ENCODE data around the gene TOMM70. TPM values are rescaled to one million over a fixed set of nuclear protein-coding genes. Genes with fewer than 3 reads are reported as not detected.
"Not testable (repeated sequence)": the region's sequence is repeated elsewhere in the genome, so short reads cannot be mapped to it uniquely, and the experiment has no call there.

Gene TOMM70
- total RNA-seq, 1 donor from 2014 or later = 29.6 TPM

DNA sequence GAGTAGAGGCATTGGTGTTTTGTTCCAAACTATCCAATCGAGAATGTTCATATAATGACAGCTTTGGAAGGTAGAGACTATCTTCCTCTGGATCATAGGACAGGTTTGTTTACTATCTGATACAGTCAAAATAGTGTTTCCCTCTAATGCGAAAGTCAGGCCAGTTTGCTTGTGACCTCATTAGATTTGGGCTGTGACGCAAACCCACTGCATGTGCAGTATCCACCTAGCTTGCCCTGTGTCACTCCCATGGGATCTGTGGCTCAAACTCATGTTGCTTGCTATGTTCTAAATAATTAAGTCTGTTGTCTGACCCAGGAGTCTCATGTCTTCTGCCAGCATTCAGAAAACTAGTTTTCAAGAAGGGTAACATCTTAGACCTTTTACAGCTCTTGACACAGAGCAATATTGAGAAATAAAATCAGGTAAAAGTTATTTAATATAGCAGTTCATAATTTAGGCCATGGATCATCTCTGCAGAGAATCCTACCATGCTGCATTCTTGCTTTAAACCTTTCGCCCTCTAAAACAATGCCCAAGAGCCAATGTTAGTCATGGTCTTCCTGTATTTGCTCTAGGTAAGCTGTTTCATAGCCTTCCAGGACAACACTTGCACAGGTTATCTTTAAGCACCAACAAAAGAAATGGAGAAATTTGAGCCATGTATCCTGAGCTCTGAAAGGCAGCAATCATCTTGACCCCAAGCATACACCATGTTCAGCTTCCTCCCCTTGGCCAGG is 40.0 kb downstream of the TOMM70 start:
- Histone ChIP-seq H3K4me3 (no peak overlapping the region), H3K36me3 (peaks cover 55% of the 10 kb centered on the region), H3K27me3 (no peaks in the 10 kb centered on the region), H3K27ac (no peak overlapping the region), H3K4me1 (no peaks in the 10 kb centered on the region), H3K9me3 (no peaks in the 10 kb centered on the region)
- intact Hi-C loops (cut with DNase I) = no loop called here
- TF ChIP-seq, protein P1, sequence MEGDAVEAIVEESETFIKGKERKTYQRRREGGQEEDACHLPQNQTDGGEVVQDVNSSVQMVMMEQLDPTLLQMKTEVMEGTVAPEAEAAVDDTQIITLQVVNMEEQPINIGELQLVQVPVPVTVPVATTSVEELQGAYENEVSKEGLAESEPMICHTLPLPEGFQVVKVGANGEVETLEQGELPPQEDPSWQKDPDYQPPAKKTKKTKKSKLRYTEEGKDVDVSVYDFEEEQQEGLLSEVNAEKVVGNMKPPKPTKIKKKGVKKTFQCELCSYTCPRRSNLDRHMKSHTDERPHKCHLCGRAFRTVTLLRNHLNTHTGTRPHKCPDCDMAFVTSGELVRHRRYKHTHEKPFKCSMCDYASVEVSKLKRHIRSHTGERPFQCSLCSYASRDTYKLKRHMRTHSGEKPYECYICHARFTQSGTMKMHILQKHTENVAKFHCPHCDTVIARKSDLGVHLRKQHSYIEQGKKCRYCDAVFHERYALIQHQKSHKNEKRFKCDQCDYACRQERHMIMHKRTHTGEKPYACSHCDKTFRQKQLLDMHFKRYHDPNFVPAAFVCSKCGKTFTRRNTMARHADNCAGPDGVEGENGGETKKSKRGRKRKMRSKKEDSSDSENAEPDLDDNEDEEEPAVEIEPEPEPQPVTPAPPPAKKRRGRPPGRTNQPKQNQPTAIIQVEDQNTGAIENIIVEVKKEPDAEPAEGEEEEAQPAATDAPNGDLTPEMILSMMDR (IDR thresholded peaks at IDR 0.05) = no peak
- DNase-seq = no peak
- no peak for ATAC-seq

- ATAC-seq = no peak
- Histone ChIP-seq H3K9me3 (no peaks in the 10 kb centered on the region), H3K4me3 (no peak overlapping the region), H3K36me3 (peaks cover 61% of the 10 kb centered on the region), H3K27ac (no peak overlapping the region), H3K4me1 (no peaks in the 10 kb centered on the region), H3K27me3 (no peaks in the 10 kb centered on the region)
- TF ChIP-seq, protein P1 (IDR thresholded peaks at IDR 0.05) = no peak
- intact Hi-C loops (cut with DNase I) = no loop called here
- DNase-seq = no peak
These were observed 41.9 kb downstream of the TOMM70 start for GRCh38 chr3:100359035-100359434.

GRCh38 chr3:100358413-100358812 is 42.5 kb downstream of the TOMM70 start:
- Histone ChIP-seq H3K4me3 (no peak overlapping the region), H3K27me3 (no peaks in the 10 kb centered on the region), H3K27ac (no peak overlapping the region), H3K9me3 (no peaks in the 10 kb centered on the region), H3K4me1 (no peaks in the 10 kb centered on the region), H3K36me3 (peaks cover 66% of the 10 kb centered on the region)
- DNase-seq = no peak
- no peak for ATAC-seq
- TF ChIP-seq, protein P1 (IDR thresholded peaks at IDR 0.05) = no peak
- intact Hi-C loops (cut with DNase I) = no loop called here

- intact Hi-C loops (cut with DNase I) = no loop called here
- H3K27me3 ChIP-seq = no peaks in the 10 kb centered on the region
- H3K27ac ChIP-seq = no peak overlapping the region
- H3K36me3 ChIP-seq = peaks cover 68% of the 10 kb centered on the region
- H3K4me3 ChIP-seq = no peak overlapping the region
- no peaks in the 10 kb centered on the region for H3K9me3 ChIP-seq
- DNase-seq (no peak), ATAC-seq (no peak)
- TF ChIP-seq, protein P1 (IDR thresholded peaks at IDR 0.05) = no peak
- no peaks in the 10 kb centered on the region for H3K4me1 ChIP-seq
These were observed 46.0 kb downstream of the TOMM70 start for GRCh38 chr3:100354850-100355249.

DNA sequence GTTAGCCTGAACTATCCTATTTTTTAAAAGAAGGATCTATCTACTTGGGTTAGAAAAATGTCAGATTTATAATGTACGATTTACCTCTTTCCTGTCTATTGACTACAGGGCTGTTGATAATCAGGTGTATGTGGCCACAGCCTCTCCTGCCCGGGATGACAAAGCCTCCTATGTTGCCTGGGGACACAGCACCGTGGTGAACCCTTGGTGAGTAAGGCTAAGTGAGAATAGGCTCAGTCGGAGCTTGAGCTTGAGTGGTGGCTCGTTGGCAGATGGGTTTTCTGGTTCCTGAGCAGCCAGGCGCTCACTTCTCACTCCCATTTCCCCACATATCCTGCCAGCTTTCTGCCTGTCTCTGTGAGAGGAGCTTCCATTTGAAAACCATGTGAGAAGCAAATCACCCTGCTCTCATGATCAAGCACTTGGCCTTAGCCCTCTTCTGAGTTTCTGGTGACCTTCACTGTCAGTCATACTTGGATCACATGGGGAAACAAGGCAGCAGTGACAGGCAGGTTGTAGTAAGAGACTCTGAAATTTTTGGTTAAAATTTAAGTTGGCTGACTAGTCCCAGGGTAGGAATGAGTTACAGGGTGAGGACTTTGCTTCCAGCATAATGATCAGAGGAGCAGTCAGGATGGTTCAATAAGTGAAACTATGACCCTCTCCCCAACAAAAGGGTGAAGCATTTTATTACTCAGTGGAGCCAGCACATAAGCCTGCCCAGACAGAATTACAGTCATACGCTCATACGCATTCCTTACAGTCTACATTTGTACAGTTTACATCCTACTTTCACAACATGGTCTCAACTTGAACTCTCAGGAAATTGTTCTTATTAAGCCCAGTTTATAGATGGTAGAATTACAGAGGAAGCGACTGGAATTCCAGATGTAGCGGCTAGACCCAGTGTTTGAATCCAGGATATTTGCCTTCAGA is 48.3 kb downstream of the TOMM70 start:
- Histone ChIP-seq H3K27ac (no peak overlapping the region), H3K4me1 (no peaks in the 10 kb centered on the region), H3K9me3 (no peaks in the 10 kb centered on the region), H3K36me3 (peaks cover 82% of the 10 kb centered on the region), H3K4me3 (no peak overlapping the region), H3K27me3 (no peaks in the 10 kb centered on the region)
- TF ChIP-seq, protein P1 (IDR thresholded peaks at IDR 0.05) = no peak
- ATAC-seq (no peak), DNase-seq (no peak)
- intact Hi-C loops (cut with DNase I) = no loop called here

GRCh38 chr3:100351770-100352169 is 49.1 kb downstream of the TOMM70 start:
- peaks cover 79% of the 10 kb centered on the region for H3K36me3 ChIP-seq
- H3K27me3 ChIP-seq; intact Hi-C loops (cut with DNase I); ATAC-seq; H3K9me3 ChIP-seq; H3K4me3 ChIP-seq; H3K27ac ChIP-seq; H3K4me1 ChIP-seq; DNase-seq: not testable (repeated sequence)

All from upper lobe of right lung (tissue), 1 donor.